Hepatocyte (in vitro differentiated cells): ENCODE data around the gene RTBDN. TPM values are rescaled to one million over a fixed set of nuclear protein-coding genes. Genes with fewer than 3 reads are reported as not detected.

Source experiments
- DNase-seq: peaks from one replicate; pipeline ENCODE4 v3.0.0-alpha.2; 2016; ENCODE audit warnings: low spot score
- H2AFZ ChIP-seq: fragments of 200-600 bp; sonication (generic); 2 replicates; pipeline ENCODE4 v1.6.0; 2016; ENCODE audit warnings: antibody characterized with exemption, mild to moderate bottlenecking
- H3K27ac ChIP-seq: fragments of 200-600 bp; sonication (generic); 2 replicates; pipeline ENCODE4 v1.5.1; 2016; ENCODE audit warnings: mild to moderate bottlenecking
- H3K27me3 ChIP-seq: fragments of 200-600 bp; sonication (generic); 2 replicates; pipeline ENCODE4 v1.6.1; 2016
- H3K36me3 ChIP-seq: fragments of 200-600 bp; sonication (generic); replicated peaks from 2 replicates; pipeline ENCODE4 v1.5.1; 2016; ENCODE audit warnings: low read depth; ENCODE audit not compliant: insufficient read depth
- H3K4me1 ChIP-seq: fragments of 200-600 bp; sonication (generic); 2 replicates; pipeline ENCODE4 v1.5.1; 2016; ENCODE audit warnings: mild to moderate bottlenecking, moderate library complexity; ENCODE audit not compliant: insufficient read depth
- H3K4me2 ChIP-seq: fragments of 200-600 bp; sonication (generic); 2 replicates; pipeline ENCODE4 v1.6.0; 2016
- H3K4me3 ChIP-seq: fragments of 200-600 bp; sonication (generic); 2 replicates; pipeline ENCODE4 v1.5.1; 2016; ENCODE audit warnings: mild to moderate bottlenecking
- H3K79me2 ChIP-seq: fragments of 200-600 bp; sonication (generic); 2 replicates; pipeline ENCODE4 v1.6.0; 2017; ENCODE audit warnings: mild to moderate bottlenecking
- H3K9me2 ChIP-seq: fragments of 200-600 bp; sonication (generic); replicated peaks from 2 replicates; pipeline ENCODE4 v1.6.0; 2017; ENCODE audit warnings: mild to moderate bottlenecking; ENCODE audit not compliant: insufficient read depth
- H3K9me3 ChIP-seq: fragments of 200-600 bp; sonication (generic); 2 replicates; pipeline ENCODE4 v1.5.1; 2016; ENCODE audit warnings: low read depth, mild to moderate bottlenecking
- H4K20me1 ChIP-seq: fragments of 200-600 bp; sonication (generic); 2 replicates; pipeline ENCODE4 v1.6.0; 2016; ENCODE audit warnings: mild to moderate bottlenecking; ENCODE audit not compliant: insufficient read depth, poor library complexity, severe bottlenecking
- EZH2 ChIP-seq: fragments of 200-600 bp; sonication (generic); IDR thresholded peaks from 2 replicates; pipeline ENCODE4 v1.6.1; 2016; ENCODE audit warnings: antibody characterized with exemption, mild to moderate bottlenecking, borderline replicate concordance
- EZH2phosphoT487 ChIP-seq: fragments of 200-600 bp; sonication (generic); IDR thresholded peaks from one replicate; pipeline ENCODE4 v1.6.1; 2018; ENCODE audit warnings: antibody characterized with exemption, mild to moderate bottlenecking, low read depth, moderate library complexity; ENCODE audit not compliant: unreplicated experiment, severe bottlenecking
- WGBS: methylation state at CpG from one replicate; pipeline ENCODE4 v1.1.6; 2016; ENCODE audit warnings: low lambda C conversion rate; ENCODE audit errors: missing lambda C conversion rate; 5-methylcytosine and 5-hydroxymethylcytosine counted together
- polyA plus RNA-seq: library from polyadenylated mRNA; unstranded; fragments of >200 nt; fragmentation: Nextera tagmentation; extraction: Ambion mirVana; gene quantifications from 2 replicates; pipeline ENCODE4 v1.2.1, GENCODE V29; 2016
- total RNA-seq: library from RNA; depleted of rRNA; stranded (reverse); fragments of >200 nt; gene quantifications from 2 replicates; pipeline ENCODE4 v1.2.3, GENCODE V29; 2014
- TF ChIP-seq, protein P1 (sequence below): fragments of 200-600 bp; sonication (generic); IDR thresholded peaks from 2 replicates; pipeline ENCODE4 v1.5.1; 2016; ENCODE audit warnings: antibody characterized with exemption, mild to moderate bottlenecking; ENCODE audit not compliant: poor library complexity

Gene RTBDN
- total and polyA plus RNA-seq, 2 experiments from 2014 or later = not detected

DNA sequence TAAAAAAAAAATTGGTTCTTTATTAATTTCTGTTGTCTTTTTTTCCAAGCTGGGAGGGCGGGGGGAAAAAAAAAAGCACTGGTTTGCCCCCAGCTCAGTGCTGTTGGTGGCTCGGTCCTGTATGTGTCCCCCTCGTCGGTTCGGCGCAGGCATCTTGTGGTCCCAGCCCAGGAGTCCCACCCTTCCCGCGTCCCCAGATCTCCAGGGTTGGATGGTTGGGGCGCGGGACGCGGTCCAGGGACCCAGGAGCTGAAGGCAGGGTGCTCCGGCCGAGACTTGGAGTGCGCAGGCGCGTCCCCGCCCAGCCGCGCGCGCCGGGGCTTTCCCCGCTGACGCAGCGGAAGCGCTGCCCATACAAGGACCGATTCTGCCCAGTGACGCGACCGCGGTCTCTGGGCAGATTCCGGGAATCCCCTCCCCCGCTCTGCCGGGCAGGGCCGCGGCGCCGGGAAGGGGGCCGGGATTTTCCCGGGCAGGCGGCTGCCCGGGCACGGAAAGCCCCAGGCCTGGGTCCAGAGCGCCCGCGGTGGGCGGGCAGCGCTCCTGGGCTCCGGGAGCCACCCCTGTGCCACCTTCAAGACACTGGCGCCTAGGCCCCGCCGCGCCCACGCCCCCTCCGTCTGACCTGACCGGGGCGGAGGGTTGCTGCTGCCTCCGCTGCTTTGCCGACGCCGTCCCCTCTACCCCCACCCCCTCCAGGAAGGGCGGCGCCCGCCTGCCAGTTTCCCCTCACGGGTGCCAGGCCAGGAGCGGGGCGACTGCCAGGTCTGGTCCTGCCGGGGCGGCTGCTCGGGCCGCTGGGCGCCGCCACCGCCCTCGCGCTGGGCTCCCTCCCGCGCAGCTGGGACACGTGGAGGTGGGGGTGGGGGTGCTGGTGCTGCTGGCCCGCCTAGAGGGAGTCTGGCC lies 40.8 kb downstream of the RTBDN start:
- H3K27me3 ChIP-seq = no peaks in the 10 kb centered on the region
- H3K4me2 ChIP-seq = peak overlapping the region; percentile 84
- peak; percentile 96 for DNase-seq
- peak overlapping the region; percentile 94 for H3K4me3 ChIP-seq
- no peaks in the 10 kb centered on the region for H3K36me3 ChIP-seq
- TF ChIP-seq, protein P1, sequence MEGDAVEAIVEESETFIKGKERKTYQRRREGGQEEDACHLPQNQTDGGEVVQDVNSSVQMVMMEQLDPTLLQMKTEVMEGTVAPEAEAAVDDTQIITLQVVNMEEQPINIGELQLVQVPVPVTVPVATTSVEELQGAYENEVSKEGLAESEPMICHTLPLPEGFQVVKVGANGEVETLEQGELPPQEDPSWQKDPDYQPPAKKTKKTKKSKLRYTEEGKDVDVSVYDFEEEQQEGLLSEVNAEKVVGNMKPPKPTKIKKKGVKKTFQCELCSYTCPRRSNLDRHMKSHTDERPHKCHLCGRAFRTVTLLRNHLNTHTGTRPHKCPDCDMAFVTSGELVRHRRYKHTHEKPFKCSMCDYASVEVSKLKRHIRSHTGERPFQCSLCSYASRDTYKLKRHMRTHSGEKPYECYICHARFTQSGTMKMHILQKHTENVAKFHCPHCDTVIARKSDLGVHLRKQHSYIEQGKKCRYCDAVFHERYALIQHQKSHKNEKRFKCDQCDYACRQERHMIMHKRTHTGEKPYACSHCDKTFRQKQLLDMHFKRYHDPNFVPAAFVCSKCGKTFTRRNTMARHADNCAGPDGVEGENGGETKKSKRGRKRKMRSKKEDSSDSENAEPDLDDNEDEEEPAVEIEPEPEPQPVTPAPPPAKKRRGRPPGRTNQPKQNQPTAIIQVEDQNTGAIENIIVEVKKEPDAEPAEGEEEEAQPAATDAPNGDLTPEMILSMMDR = no peak
- TF ChIP-seq EZH2phosphoT487 = no peak
- no peak for TF ChIP-seq EZH2
- under 1% methylated on average over 42 of the region's 81 CpGs for WGBS
- H3K9me2 ChIP-seq = no peaks in the 10 kb centered on the region
- peaks cover 22% of the 10 kb centered on the region for H3K4me1 ChIP-seq
- peaks cover 18% of the 10 kb centered on the region for H3K79me2 ChIP-seq
- H2AFZ ChIP-seq = no peak overlapping the region
- H4K20me1 ChIP-seq = peaks cover 10% of the 10 kb centered on the region
- peak overlapping the region; percentile 99 for H3K27ac ChIP-seq
- H3K9me3 ChIP-seq = no peaks in the 10 kb centered on the region

GRCh38 chr19:12792853-12793289 lies 41.5 kb downstream of the RTBDN start:
- Histone ChIP-seq H3K9me2 (no peaks in the 10 kb centered on the region), H3K27me3 (no peaks in the 10 kb centered on the region), H3K79me2 (peaks cover 18% of the 10 kb centered on the region), H3K36me3 (no peaks in the 10 kb centered on the region), H3K4me3 (peak overlapping the region; percentile 94), H3K27ac (peak overlapping the region; percentile 99), H4K20me1 (peaks cover 10% of the 10 kb centered on the region), H3K4me2 (peak overlapping the region; percentile 84), H3K9me3 (no peaks in the 10 kb centered on the region), H3K4me1 (peaks cover 29% of the 10 kb centered on the region), H2AFZ (no peak overlapping the region)
- DNase-seq = no peak
- 2% methylated on average over 20 of the region's 22 CpGs for WGBS
- TF ChIP-seq, protein P1 = no peak
- peak; percentile 41 for TF ChIP-seq EZH2phosphoT487

DNA sequence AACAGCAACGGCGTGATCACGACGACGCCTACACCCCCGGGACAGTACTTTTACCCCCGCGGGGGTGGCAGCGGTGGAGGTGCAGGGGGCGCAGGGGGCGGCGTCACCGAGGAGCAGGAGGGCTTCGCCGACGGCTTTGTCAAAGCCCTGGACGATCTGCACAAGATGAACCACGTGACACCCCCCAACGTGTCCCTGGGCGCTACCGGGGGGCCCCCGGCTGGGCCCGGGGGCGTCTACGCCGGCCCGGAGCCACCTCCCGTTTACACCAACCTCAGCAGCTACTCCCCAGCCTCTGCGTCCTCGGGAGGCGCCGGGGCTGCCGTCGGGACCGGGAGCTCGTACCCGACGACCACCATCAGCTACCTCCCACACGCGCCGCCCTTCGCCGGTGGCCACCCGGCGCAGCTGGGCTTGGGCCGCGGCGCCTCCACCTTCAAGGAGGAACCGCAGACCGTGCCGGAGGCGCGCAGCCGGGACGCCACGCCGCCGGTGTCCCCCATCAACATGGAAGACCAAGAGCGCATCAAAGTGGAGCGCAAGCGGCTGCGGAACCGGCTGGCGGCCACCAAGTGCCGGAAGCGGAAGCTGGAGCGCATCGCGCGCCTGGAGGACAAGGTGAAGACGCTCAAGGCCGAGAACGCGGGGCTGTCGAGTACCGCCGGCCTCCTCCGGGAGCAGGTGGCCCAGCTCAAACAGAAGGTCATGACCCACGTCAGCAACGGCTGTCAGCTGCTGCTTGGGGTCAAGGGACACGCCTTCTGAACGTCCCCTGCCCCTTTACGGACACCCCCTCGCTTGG lies 42.1 kb downstream of the RTBDN start:
- Histone ChIP-seq H2AFZ (no peak overlapping the region), H3K4me1 (peaks cover 33% of the 10 kb centered on the region)

More for the DNA sequence above, 42.1 kb downstream of the RTBDN start:
- Histone ChIP-seq H3K9me2 (no peaks in the 10 kb centered on the region), H3K36me3 (no peaks in the 10 kb centered on the region), H3K79me2 (peaks cover 18% of the 10 kb centered on the region), H3K27ac (peak overlapping the region; percentile 99), H4K20me1 (peaks cover 10% of the 10 kb centered on the region), H3K4me2 (peak overlapping the region; percentile 84), H3K27me3 (no peaks in the 10 kb centered on the region), H3K9me3 (no peaks in the 10 kb centered on the region), H3K4me3 (peak overlapping the region; percentile 94)
- 1% methylated on average over 56 of the region's 84 CpGs for WGBS
- TF ChIP-seq, protein P1 = no peak
- no peak for TF ChIP-seq EZH2
- peak; percentile 40 for TF ChIP-seq EZH2phosphoT487
- peak; percentile 70 for DNase-seq
